PFSK-1 (cell line): ENCODE data around the gene IRX2.

Experiments
- POLR2AphosphoS5 ChIP-seq: IDR thresholded peaks from 2 replicates; pipeline ENCODE4 v1.6.1; 2012; ENCODE audit warnings: low read depth, mild to moderate bottlenecking, control low read depth, low read length, moderate library complexity
- REST ChIP-seq, 2 experiments: IDR thresholded peaks; 2 replicates each; pipeline versions ENCODE4 v1.6.1 to v1.8.0; 2011 to 2012; ENCODE audit warnings: low read depth in 2 of 2, low read length in 2 of 2, control low read depth in 1 of 2, inconsistent platforms in 1 of 2, mild to moderate bottlenecking in 1 of 2, moderate library complexity in 1 of 2; ENCODE audit not compliant: insufficient read depth in 1 of 2
- SIN3A ChIP-seq: IDR thresholded peaks from 2 replicates; pipeline ENCODE4 v1.6.1; 2012; ENCODE audit warnings: mild to moderate bottlenecking, low read length, moderate library complexity, borderline replicate concordance; ENCODE audit not compliant: insufficient read depth
- TAF1 ChIP-seq: IDR thresholded peaks from 2 replicates; pipeline ENCODE4 v1.6.1; 2012; ENCODE audit warnings: low read length, control low read depth, borderline replicate concordance; ENCODE audit not compliant: insufficient read depth

- TF ChIP-seq POLR2AphosphoS5 (no peak), SIN3A (no peak), REST (IDR thresholded peaks at IDR 0.05; ENCODE audit: insufficient read depth in 1 of 2, low read depth in 2 of 2, low read length in 2 of 2) (no peak), TAF1 (no peak)
These were observed 19.5 kb downstream of the IRX2 start for GRCh38 chr5:2732004-2732403.
